Measurements from ENCODE around the gene GUCY2D.

GUCY2D gene

GRCh38 chr17:8056232-8056975, 54.0 kb downstream of the GUCY2D start:
- Histone ChIP-seq H3K9me2 (replicated peaks; ENCODE audit: insufficient read depth, low read length) (no peaks in the 10 kb centered on the region), H3K4me2 (ENCODE audit: low read depth, low read length, poor library complexity, severe bottlenecking) (no peak overlapping the region), H3F3A (ENCODE audit: insufficient read depth) (no peaks in the 10 kb centered on the region), H3K27me3 (ENCODE audit: low read length) (no peaks in the 10 kb centered on the region), H3K79me2 (ENCODE audit: insufficient read depth, low read length) (no peaks in the 10 kb centered on the region), H4K20me1 (ENCODE audit: low read depth, low read length) (no peaks in the 10 kb centered on the region), H3K9me3 (ENCODE audit: insufficient read depth, low read length) (no peaks in the 10 kb centered on the region), H2AFZ (ENCODE audit: low read depth, low read length, severe bottlenecking) (no peak overlapping the region), H3K36me3 (ENCODE audit: low read length) (no peaks in the 10 kb centered on the region), H3K27ac (ENCODE audit: low read depth, low read length) (no peak overlapping the region), H3K4me3 (ENCODE audit: insufficient read depth, low read length, poor library complexity, severe bottlenecking) (no peak overlapping the region), H3K9ac (ENCODE audit: low read length) (no peak overlapping the region)
- TF ChIP-seq EZH2phosphoT487 (conservative IDR thresholded peaks at IDR 0.05; ENCODE audit: low read length): no peak
- no peak for TF ChIP-seq CTCF (IDR thresholded peaks at IDR 0.05; ENCODE audit: insufficient read depth, low read length, poor library complexity, severe bottlenecking)

GRCh38 chr17:8056976-8057625, 54.7 kb downstream of the GUCY2D start:
- no peak overlapping the region for H2AFZ ChIP-seq (ENCODE audit: low read depth, low read length, severe bottlenecking)
- no peak overlapping the region for H3K4me3 ChIP-seq (ENCODE audit: insufficient read depth, low read length, poor library complexity, severe bottlenecking)

GRCh38 chr17:8057691-8058114, 55.3 kb downstream of the GUCY2D start:
- no peaks in the 10 kb centered on the region for H3K27me3 ChIP-seq (ENCODE audit: low read length)
- no peaks in the 10 kb centered on the region for H3K9me3 ChIP-seq (ENCODE audit: insufficient read depth, low read length)
- H3F3A ChIP-seq (ENCODE audit: insufficient read depth): no peaks in the 10 kb centered on the region
- TF ChIP-seq CTCF (IDR thresholded peaks at IDR 0.05; ENCODE audit: insufficient read depth, low read length, poor library complexity, severe bottlenecking) (peak; percentile 41), EZH2phosphoT487 (conservative IDR thresholded peaks at IDR 0.05; ENCODE audit: low read length) (no peak)
- H3K4me2 ChIP-seq (ENCODE audit: low read depth, low read length, poor library complexity, severe bottlenecking): no peak overlapping the region
- no peaks in the 10 kb centered on the region for H3K9me2 ChIP-seq (replicated peaks; ENCODE audit: insufficient read depth, low read length)
- H3K79me2 ChIP-seq (ENCODE audit: insufficient read depth, low read length): no peaks in the 10 kb centered on the region
- no peak overlapping the region for H3K9ac ChIP-seq (ENCODE audit: low read length)
- no peak overlapping the region for H2AFZ ChIP-seq (ENCODE audit: low read depth, low read length, severe bottlenecking)
- no peaks in the 10 kb centered on the region for H3K36me3 ChIP-seq (ENCODE audit: low read length)
- H3K27ac ChIP-seq (ENCODE audit: low read depth, low read length): no peak overlapping the region
- H3K4me3 ChIP-seq (ENCODE audit: insufficient read depth, low read length, poor library complexity, severe bottlenecking): no peak overlapping the region
- no peaks in the 10 kb centered on the region for H4K20me1 ChIP-seq (ENCODE audit: low read depth, low read length)

More at GRCh38 chr17:8056976-8057625, 54.7 kb downstream of the GUCY2D start:
- Histone ChIP-seq H3K27me3 (ENCODE audit: low read length) (no peaks in the 10 kb centered on the region), H3K79me2 (ENCODE audit: insufficient read depth, low read length) (no peaks in the 10 kb centered on the region), H3K9me2 (replicated peaks; ENCODE audit: insufficient read depth, low read length) (no peaks in the 10 kb centered on the region), H3K36me3 (ENCODE audit: low read length) (no peaks in the 10 kb centered on the region), H3K4me2 (ENCODE audit: low read depth, low read length, poor library complexity, severe bottlenecking) (no peak overlapping the region), H3K9ac (ENCODE audit: low read length) (no peak overlapping the region), H4K20me1 (ENCODE audit: low read depth, low read length) (no peaks in the 10 kb centered on the region), H3K9me3 (ENCODE audit: insufficient read depth, low read length) (no peaks in the 10 kb centered on the region), H3F3A (ENCODE audit: insufficient read depth) (no peaks in the 10 kb centered on the region), H3K27ac (ENCODE audit: low read depth, low read length) (no peak overlapping the region)
- TF ChIP-seq EZH2phosphoT487 (conservative IDR thresholded peaks at IDR 0.05; ENCODE audit: low read length) (no peak), CTCF (IDR thresholded peaks at IDR 0.05; ENCODE audit: insufficient read depth, low read length, poor library complexity, severe bottlenecking) (no peak)
